B cell (primary cell): Measurements from ENCODE around the gene HLCS. TPM values are rescaled to one million over a fixed set of nuclear protein-coding genes. Genes with fewer than 3 reads are reported as not detected.

Source experiments
- ATAC-seq: fragments of 200-7000 bp; cut with Tn5 transposase; one replicate; pipeline ENCODE4 v1.10.0; 2021; ENCODE audit warnings: low read depth, mild to moderate bottlenecking, moderate number of reproducible peaks, moderate library complexity
- CTCF ChIA-PET: fragments of 350-600 bp; sonication (Branson Sonifier 250); formaldehyde crosslinking; loops from one replicate; lab custom pipeline; 2021; ENCODE audit warnings: antibody characterized with exemption, inconsistent platforms; lab: Charles Lee
- POLR2A ChIA-PET: fragments of 350-600 bp; sonication (Branson Sonifier 250); formaldehyde crosslinking; loops from one replicate; lab custom pipeline; 2021; ENCODE audit warnings: antibody characterized with exemption; lab: Charles Lee
- DNase-seq: peaks from one replicate; pipeline ENCODE4 v3.0.0; 2013
- H2AFZ ChIP-seq: 2 replicates; pipeline ENCODE4 v1.6.1; 2012; ENCODE audit warnings: mild to moderate bottlenecking, low read depth, low read length; ENCODE audit not compliant: insufficient read depth, poor library complexity, severe bottlenecking
- H3K27ac ChIP-seq, 2 donors: 1 replicate in 1 of 2; 2 replicates in 1 of 2; pipeline ENCODE4 v1.5.1; 2012 to 2013; ENCODE audit warnings: low read length in 2 of 2, mild to moderate bottlenecking in 2 of 2, moderate library complexity in 1 of 2
- H3K27me3 ChIP-seq, 4 experiments: fragments of 200-600 bp in 1 of 4; sonication (generic) in 1 of 4; replicated peaks in 1 of 4; 1 replicate in 2 of 4; 2 replicates in 2 of 4; pipeline versions ENCODE4 v1.6.1 to v1.7.0; 2013 to 2016; ENCODE audit warnings: low read length in 3 of 4, mild to moderate bottlenecking in 2 of 4, mixed read lengths in 1 of 4, moderate library complexity in 1 of 4; ENCODE audit not compliant: insufficient read depth in 4 of 4, control insufficient read depth in 3 of 4; ENCODE audit errors: control extremely low read depth in 1 of 4
- H3K36me3 ChIP-seq, 2 experiments: replicated peaks in 1 of 2; 1 replicate in 1 of 2; 2 replicates in 1 of 2; pipeline versions ENCODE4 v1.6.1 to v1.7.1; 2013; ENCODE audit warnings: low read length in 1 of 2; ENCODE audit not compliant: insufficient read depth in 2 of 2, control insufficient read depth in 1 of 2; ENCODE audit errors: control extremely low read depth in 1 of 2, extremely low read depth in 1 of 2
- H3K4me1 ChIP-seq, 2 donors: fragments of 200-600 bp in 1 of 2; sonication (generic) in 1 of 2; 1 replicate in 1 of 2; 2 replicates in 1 of 2; pipeline versions ENCODE4 v1.5.1 to v1.6.1; 2013 to 2017; ENCODE audit warnings: low read length in 2 of 2; ENCODE audit not compliant: control insufficient read depth in 2 of 2, insufficient read depth in 2 of 2
- H3K4me2 ChIP-seq: replicated peaks from 2 replicates; pipeline ENCODE3; 2012; ENCODE audit warnings: mild to moderate bottlenecking, low read depth, low read length; ENCODE audit not compliant: poor library complexity, severe bottlenecking
- H3K4me3 ChIP-seq, 5 experiments: fragments of 200-600 bp in 1 of 5; sonication (generic) in 1 of 5; 1 replicate in 3 of 5; 2 replicates in 2 of 5; pipeline versions ENCODE4 v1.5.1 to v1.7.0; 2011 to 2016; ENCODE audit warnings: low read length in 4 of 5, mild to moderate bottlenecking in 4 of 5, low read depth in 2 of 5, control low read depth in 1 of 5, moderate library complexity in 1 of 5; ENCODE audit not compliant: insufficient read depth in 1 of 5; ENCODE audit errors: control extremely low read depth in 1 of 5, extremely low read depth in 1 of 5
- H3K79me2 ChIP-seq: fragments of 200-600 bp; sonication (generic); one replicate; pipeline ENCODE4 v1.6.0; 2016; ENCODE audit warnings: low read length; ENCODE audit not compliant: control insufficient read depth, insufficient read depth
- H3K9ac ChIP-seq: fragments of 200-600 bp; sonication (generic); 2 replicates; pipeline ENCODE4 v1.6.1; 2017; ENCODE audit warnings: mild to moderate bottlenecking, low read length, moderate library complexity
- H3K9me3 ChIP-seq, 3 donors: one replicate each; pipeline versions ENCODE4 v1.6.1 to v1.7.1; 2013; ENCODE audit warnings: low read length in 2 of 3; ENCODE audit not compliant: control insufficient read depth in 2 of 3, insufficient read depth in 1 of 3; ENCODE audit errors: control extremely low read depth in 1 of 3
- H4K20me1 ChIP-seq: 2 replicates; pipeline ENCODE4 v1.6.0; 2012; ENCODE audit warnings: mild to moderate bottlenecking, low read length; ENCODE audit not compliant: insufficient read depth, control insufficient read depth, poor library complexity, severe bottlenecking
- H3K27ac Mint-ChIP-seq: one replicate; pipeline ENCODE4 v1.8.0; 2021; ENCODE audit warnings: mixed read lengths
- H3K27me3 Mint-ChIP-seq: one replicate; pipeline ENCODE4 v1.8.0; 2021; ENCODE audit warnings: mixed read lengths
- H3K4me1 Mint-ChIP-seq: one replicate; pipeline ENCODE4 v1.8.0; 2021; ENCODE audit warnings: mixed read lengths
- H3K4me3 Mint-ChIP-seq: one replicate; pipeline ENCODE4 v1.8.0; 2021; ENCODE audit warnings: mixed read lengths
- H3K9me3 Mint-ChIP-seq: one replicate; pipeline ENCODE4 v1.8.0; 2022; ENCODE audit warnings: mixed read lengths; ENCODE audit not compliant: insufficient read depth
- EZH2 ChIP-seq: IDR thresholded peaks from 2 replicates; pipeline ENCODE4 v1.6.1; 2012; ENCODE audit warnings: borderline replicate concordance, low read depth, mild to moderate bottlenecking, moderate library complexity, low read length; ENCODE audit not compliant: insufficient read depth, poor library complexity, severe bottlenecking
- WGBS: methylation state at CpG from one replicate; pipeline ENCODE4 v1.1.5; 2013; ENCODE audit warnings: missing lambda C conversion rate; ENCODE audit not compliant: insufficient coverage; 5-methylcytosine and 5-hydroxymethylcytosine counted together
- intact Hi-C: fragments of 100-400 bp; cut with micrococcal nuclease; formaldehyde crosslinking; loops from one replicate; pipeline ENCODE4 v1.10.0; 2022
- polyA plus RNA-seq: library from polyadenylated mRNA; depleted of rRNA; stranded (reverse); fragments of >200 nt; gene quantifications from 2 replicates; pipeline ENCODE4 v1.2.3, GENCODE V29; 2012
- total RNA-seq, 2 donors: library from RNA; stranded (reverse); fragments of 120-200 nt in 1 of 2; gene quantifications; 1 replicate in 1 of 2; 2 replicates in 1 of 2; pipeline versions ENCODE4 v1.2.3 to v1.2.4, GENCODE V29; 2013 to 2022
- TF ChIP-seq, protein P1 (sequence below): fragments of 200-600 bp; IDR thresholded peaks from one replicate; pipeline ENCODE4 v1.8.0; 2022; ENCODE audit warnings: antibody characterized with exemption, mild to moderate bottlenecking

Gene HLCS
- total and polyA plus RNA-seq, 2 donors (not counting 1 experiment from before 2014, with no cell fraction given): 4.4 to 14.7 TPM

DNA sequence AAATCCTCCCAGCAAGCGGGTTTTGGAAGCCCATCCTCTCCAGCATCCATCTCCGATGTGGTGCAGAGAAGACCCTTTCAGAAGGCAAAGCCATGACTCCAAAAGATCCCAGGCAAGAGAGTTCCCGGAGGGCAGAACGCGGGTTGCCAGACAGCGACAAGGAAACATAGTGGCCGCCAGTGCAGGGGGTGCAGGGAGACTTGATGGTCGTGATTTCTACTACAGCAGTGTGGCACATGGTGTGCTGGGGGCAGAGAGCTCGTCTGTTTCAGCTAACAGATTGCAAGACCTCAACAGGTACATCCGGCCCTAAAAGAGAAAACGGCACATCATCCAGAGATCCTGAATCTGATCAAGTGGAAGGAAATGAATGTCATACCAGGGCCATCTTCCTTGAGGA is 74.3 kb downstream of the HLCS start:
- Mint-ChIP-seq H3K27me3 (no peaks in the 10 kb centered on the region), H3K4me1 (no peaks in the 10 kb centered on the region), H3K4me3 (no peak overlapping the region), H3K9me3 (no peaks in the 10 kb centered on the region), H3K27ac (no peak overlapping the region)
- no peaks in the 10 kb centered on the region for H4K20me1 ChIP-seq
- no peaks in the 10 kb centered on the region for H3K27me3 ChIP-seq
- peaks cover 0 to 6% (median 0%) of the 10 kb centered on the region in 3 donors for H3K9me3 ChIP-seq
- H3K4me1 ChIP-seq: no peaks in the 10 kb centered on the region
- intact Hi-C loops: no loop called here
- ChIA-PET CTCF (no interaction called here), POLR2A (no interaction called here)
- 94% methylated on average over 11 of the region's 11 CpGs for WGBS
- no peak for DNase-seq
- TF ChIP-seq EZH2: no peak
- TF ChIP-seq, protein P1, sequence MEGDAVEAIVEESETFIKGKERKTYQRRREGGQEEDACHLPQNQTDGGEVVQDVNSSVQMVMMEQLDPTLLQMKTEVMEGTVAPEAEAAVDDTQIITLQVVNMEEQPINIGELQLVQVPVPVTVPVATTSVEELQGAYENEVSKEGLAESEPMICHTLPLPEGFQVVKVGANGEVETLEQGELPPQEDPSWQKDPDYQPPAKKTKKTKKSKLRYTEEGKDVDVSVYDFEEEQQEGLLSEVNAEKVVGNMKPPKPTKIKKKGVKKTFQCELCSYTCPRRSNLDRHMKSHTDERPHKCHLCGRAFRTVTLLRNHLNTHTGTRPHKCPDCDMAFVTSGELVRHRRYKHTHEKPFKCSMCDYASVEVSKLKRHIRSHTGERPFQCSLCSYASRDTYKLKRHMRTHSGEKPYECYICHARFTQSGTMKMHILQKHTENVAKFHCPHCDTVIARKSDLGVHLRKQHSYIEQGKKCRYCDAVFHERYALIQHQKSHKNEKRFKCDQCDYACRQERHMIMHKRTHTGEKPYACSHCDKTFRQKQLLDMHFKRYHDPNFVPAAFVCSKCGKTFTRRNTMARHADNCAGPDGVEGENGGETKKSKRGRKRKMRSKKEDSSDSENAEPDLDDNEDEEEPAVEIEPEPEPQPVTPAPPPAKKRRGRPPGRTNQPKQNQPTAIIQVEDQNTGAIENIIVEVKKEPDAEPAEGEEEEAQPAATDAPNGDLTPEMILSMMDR: no peak
- no peak overlapping the region for H2AFZ ChIP-seq
- H3K4me3 ChIP-seq: no peak overlapping the region
- H3K27ac ChIP-seq: no peak overlapping the region
- no peak for ATAC-seq
- H3K9ac ChIP-seq: no peak overlapping the region
- H3K79me2 ChIP-seq: no peaks in the 10 kb centered on the region
- H3K36me3 ChIP-seq: peaks cover 0 to 6% of the 10 kb centered on the region in 2 experiments
- H3K4me2 ChIP-seq: no peak overlapping the region

DNA sequence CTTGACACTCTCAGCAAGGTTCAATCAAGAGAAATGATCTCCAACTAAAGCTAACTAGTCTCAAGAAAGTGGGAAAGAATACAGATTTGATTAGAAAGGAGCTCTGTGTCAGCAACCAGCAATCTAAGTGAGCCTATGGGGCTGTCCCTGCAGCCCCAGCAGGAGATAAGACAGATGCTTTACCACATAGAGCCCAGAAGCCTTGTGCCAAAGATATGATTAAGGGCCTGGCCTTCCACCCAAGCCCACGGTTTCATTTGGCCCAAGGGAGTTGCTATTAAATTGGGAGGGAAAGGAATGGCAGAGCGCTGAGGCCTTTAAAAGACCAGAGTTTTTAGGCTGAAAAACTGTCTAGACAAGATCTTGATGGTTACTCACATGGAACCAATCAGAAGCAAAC is 74.8 kb downstream of the HLCS start:
- Histone ChIP-seq H3K4me2 (no peak overlapping the region), H3K36me3 (peaks cover 0 to 5% of the 10 kb centered on the region in 2 experiments), H3K4me1 (no peaks in the 10 kb centered on the region), H3K4me3 (no peak overlapping the region), H3K9me3 (peaks cover 0 to 6% (median 0%) of the 10 kb centered on the region in 3 donors), H3K9ac (no peak overlapping the region), H3K27me3 (no peaks in the 10 kb centered on the region), H2AFZ (no peak overlapping the region), H3K27ac (no peak overlapping the region), H4K20me1 (no peaks in the 10 kb centered on the region), H3K79me2 (no peaks in the 10 kb centered on the region)
- CTCF ChIA-PET: no interaction called here
- Mint-ChIP-seq H3K4me3 (no peak overlapping the region), H3K9me3 (no peaks in the 10 kb centered on the region), H3K4me1 (no peaks in the 10 kb centered on the region), H3K27me3 (no peaks in the 10 kb centered on the region), H3K27ac (no peak overlapping the region)
- intact Hi-C loops: no loop called here
- POLR2A ChIA-PET: no interaction called here
- DNase-seq (no peak), ATAC-seq (no peak)
- TF ChIP-seq EZH2: no peak
- TF ChIP-seq, protein P1: no peak
- no CpG with 5 or more reads among the region's 2 CpGs for WGBS
